Gastroesophageal sphincter (tissue), 3 donors: ENCODE measurements around the gene ARHGEF10L.

Experiments
- POLR2A ChIP-seq, 2 donors: fragments of 450-650 bp; IDR thresholded peaks; one replicate each; pipeline ENCODE4 v1.6.1; 2017; ENCODE audit warnings: antibody characterized with exemption in 2 of 2, mild to moderate bottlenecking in 2 of 2, moderate library complexity in 1 of 2
- POLR2AphosphoS5 ChIP-seq: sonication (generic); formaldehyde crosslinking; IDR thresholded peaks from one replicate; pipeline ENCODE4 v1.6.1; 2017; ENCODE audit warnings: antibody characterized with exemption
- TF ChIP-seq, protein P1 (sequence below), 4 experiments: fragments of 200-600 bp in 2 of 4; fragments of 450-650 bp in 2 of 4; sonication (generic) in 1 of 4; IDR thresholded peaks; one replicate each; pipeline ENCODE4 v1.5.1; 2017 to 2019; ENCODE audit warnings: antibody characterized with exemption in 4 of 4, mild to moderate bottlenecking in 2 of 4, moderate library complexity in 2 of 4

DNA sequence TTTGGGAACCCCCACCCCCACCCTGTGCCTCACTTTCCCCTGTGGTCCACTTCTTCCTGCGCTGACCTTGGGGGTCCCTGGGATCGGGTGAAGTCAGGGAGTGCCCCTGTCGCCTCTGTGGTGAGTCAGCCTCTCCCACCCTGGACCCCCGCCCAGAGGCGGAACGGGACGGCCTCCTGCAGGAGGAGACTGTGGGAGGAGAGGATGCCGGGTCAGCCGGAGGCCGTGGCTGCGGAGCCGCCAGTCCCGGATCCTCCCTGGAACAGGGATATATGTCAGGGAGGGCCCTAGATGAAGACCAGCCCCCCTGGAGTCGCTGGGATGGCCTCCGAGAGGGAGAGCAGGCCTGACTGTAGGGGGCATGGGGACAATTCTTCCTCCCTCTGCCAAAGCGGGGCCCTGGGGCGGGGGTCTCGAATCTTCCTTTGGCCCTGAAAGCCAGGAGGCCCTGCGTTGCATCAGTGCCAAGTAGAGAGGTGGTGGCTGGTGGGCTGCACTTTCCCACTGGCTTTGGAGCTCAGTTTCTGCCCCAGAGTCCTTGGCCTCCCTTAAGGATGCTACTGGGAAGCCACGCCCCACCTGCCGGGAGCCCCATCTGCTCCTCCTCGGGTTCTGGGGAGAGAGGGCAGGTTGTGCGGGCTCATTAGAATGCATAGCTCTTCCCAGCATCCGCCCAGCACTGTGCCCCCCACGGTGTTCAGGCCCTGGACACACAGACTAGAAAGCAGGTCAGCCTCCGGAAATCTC is 930 bp downstream of the ARHGEF10L start:
- TF ChIP-seq, protein P1, sequence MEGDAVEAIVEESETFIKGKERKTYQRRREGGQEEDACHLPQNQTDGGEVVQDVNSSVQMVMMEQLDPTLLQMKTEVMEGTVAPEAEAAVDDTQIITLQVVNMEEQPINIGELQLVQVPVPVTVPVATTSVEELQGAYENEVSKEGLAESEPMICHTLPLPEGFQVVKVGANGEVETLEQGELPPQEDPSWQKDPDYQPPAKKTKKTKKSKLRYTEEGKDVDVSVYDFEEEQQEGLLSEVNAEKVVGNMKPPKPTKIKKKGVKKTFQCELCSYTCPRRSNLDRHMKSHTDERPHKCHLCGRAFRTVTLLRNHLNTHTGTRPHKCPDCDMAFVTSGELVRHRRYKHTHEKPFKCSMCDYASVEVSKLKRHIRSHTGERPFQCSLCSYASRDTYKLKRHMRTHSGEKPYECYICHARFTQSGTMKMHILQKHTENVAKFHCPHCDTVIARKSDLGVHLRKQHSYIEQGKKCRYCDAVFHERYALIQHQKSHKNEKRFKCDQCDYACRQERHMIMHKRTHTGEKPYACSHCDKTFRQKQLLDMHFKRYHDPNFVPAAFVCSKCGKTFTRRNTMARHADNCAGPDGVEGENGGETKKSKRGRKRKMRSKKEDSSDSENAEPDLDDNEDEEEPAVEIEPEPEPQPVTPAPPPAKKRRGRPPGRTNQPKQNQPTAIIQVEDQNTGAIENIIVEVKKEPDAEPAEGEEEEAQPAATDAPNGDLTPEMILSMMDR (IDR thresholded peaks at IDR 0.05): peak in 1 of 4 experiments; percentile 5
- TF ChIP-seq POLR2AphosphoS5 (peak; percentile 28), POLR2A (IDR thresholded peaks at IDR 0.05) (no peak)
